HG03103 (cell line): ENCODE data around the gene AWAT2.
"Not testable (repeated sequence)": the region's sequence is repeated elsewhere in the genome, so short reads cannot be mapped to it uniquely, and the experiment has no call there.

Source experiments
- ATAC-seq: cut with Tn5 transposase; IDR thresholded peaks from one replicate; pipeline ENCODE4 v1.9.1; 2021; ENCODE audit warnings: low read depth; ENCODE audit not compliant: unreplicated experiment

Gene AWAT2

DNA sequence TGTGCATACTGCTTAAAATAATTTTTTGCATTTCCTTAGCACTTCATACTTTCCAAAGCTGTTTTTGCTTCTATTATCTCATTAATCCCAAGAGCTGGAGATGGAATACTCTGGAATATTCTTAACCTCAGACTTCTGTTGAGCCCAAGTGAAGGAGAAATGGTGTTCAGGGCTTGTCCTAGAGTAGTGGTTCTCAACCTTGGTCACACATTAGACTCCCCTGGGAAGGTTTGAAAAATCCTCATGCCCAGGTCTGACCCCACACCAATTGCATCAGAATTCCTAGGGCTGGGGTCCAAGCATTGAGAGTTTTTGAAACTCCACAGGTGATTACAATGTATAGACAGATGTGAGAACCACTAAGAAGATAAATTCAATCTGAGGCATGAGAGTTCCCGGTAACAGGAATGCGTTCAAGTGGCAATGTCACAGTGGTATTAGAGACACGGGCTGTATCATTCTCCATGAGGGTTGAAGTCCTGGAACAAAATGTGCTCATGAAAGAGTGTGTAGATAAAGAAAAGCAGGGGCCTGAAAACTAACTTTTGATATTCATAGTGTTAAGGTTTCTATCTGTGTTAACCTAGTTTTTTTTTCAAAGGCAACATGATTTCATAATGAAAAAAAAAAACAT is 47.9 kb downstream of the AWAT2 start:
- ATAC-seq, result no peak

DNA sequence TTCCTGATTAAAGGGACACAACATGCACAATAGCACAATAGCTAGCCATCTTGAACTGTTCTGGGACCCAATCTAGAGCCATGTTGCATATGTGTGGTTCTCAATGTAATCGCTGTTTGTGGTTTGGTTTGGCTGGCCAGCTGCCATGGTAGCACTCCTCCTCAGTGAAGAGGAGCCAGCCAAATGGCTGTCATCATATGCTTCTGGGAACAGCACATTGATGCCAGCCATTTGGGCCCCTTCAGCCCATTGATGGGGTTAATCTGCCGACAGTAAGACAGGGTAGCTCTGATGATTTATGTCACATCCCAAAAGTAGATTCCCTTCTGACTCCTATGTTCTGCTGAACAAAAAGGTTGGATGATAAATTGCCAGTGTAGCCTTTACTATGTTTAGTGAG is 48.5 kb downstream of the AWAT2 start:
- no peak for ATAC-seq

DNA sequence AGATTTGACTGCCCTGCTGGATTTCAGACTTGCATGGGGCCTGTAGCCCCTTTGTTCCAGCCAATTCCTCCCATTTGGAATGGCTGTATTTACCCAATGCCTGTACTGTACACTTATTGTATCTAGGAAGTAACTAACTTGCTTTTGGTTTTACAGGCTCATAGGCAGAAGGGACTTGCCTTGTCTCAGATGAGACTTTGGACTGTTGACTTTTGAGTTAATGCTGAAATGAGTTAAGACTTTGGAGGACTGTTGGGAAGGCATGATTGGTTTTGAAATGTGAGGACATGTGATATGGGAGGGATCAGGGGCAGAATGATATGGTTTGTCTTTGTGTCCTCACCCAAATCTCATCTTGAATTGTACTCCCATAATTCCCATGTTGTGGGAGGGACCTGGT is 51.4 kb downstream of the AWAT2 start:
- not testable (repeated sequence) for ATAC-seq

GRCh38 chrX:69996113-69996468 is 53.6 kb downstream of the AWAT2 start:
- ATAC-seq, result no peak

- ATAC-seq, result no peak
Measured at GRCh38 chrX:69995362-69996112, 54.2 kb downstream of the AWAT2 start.

GRCh38 chrX:69993494-69993893 is 56.2 kb downstream of the AWAT2 start:
- ATAC-seq, result no peak

- no peak for ATAC-seq
Measured at GRCh38 chrX:69991685-69992084, 58.1 kb downstream of the AWAT2 start.
